Thoracic aorta (tissue), 2 donors: Measurements from ENCODE around the gene RTN4IP1. TPM values are rescaled to one million over a fixed set of nuclear protein-coding genes. Genes with fewer than 3 reads are reported as not detected.

ENCODE experiments used
- ATAC-seq: fragments of 150-250 bp; one replicate; pipeline ENCODE4 v1.8.0; 2017; ENCODE audit warnings: low read depth; ENCODE audit not compliant: insufficient number of reproducible peaks, low FRiP score
- DNase-seq: peaks from one replicate; pipeline ENCODE4 v3.0.0-alpha.2; 2020; ENCODE audit warnings: low spot score
- H3K27ac ChIP-seq, 2 donors: fragments of 200-600 bp; sonication (generic); 1 replicate in 1 of 2; 2 replicates in 1 of 2; pipeline ENCODE4 v1.5.1; 2016; ENCODE audit warnings: mild to moderate bottlenecking in 2 of 2, moderate library complexity in 2 of 2
- H3K27me3 ChIP-seq: fragments of 200-600 bp; sonication (generic); replicated peaks from 2 replicates; pipeline ENCODE4 v1.6.0; 2016; ENCODE audit warnings: mild to moderate bottlenecking; ENCODE audit not compliant: insufficient read depth
- H3K36me3 ChIP-seq: fragments of 200-600 bp; sonication (generic); one replicate; pipeline ENCODE4 v1.5.1; 2016
- H3K4me1 ChIP-seq, 2 donors: fragments of 200-600 bp; sonication (generic); 1 replicate in 1 of 2; 2 replicates in 1 of 2; pipeline versions ENCODE4 v1.5.1 to v1.6.0; 2016; ENCODE audit warnings: low read depth in 2 of 2, mild to moderate bottlenecking in 1 of 2; ENCODE audit not compliant: control insufficient read depth in 1 of 2
- H3K4me3 ChIP-seq: fragments of 200-600 bp; sonication (generic); 2 replicates; pipeline ENCODE4 v1.5.1; 2016; ENCODE audit warnings: mild to moderate bottlenecking
- H3K9me3 ChIP-seq: fragments of 200-600 bp; sonication (generic); 2 replicates; pipeline ENCODE4 v1.5.1; 2016
- CTCF ChIP-seq: fragments of 200-600 bp; sonication (generic); IDR thresholded peaks from one replicate; pipeline ENCODE4 v1.5.1; 2019; ENCODE audit warnings: antibody characterized with exemption
- total RNA-seq, 2 donors: library from RNA; depleted of rRNA; stranded (reverse); fragments of >200 nt; gene quantifications; one replicate each; pipeline versions ENCODE4 v1.1.0 to v1.2.3, GENCODE V29; 2016

Gene RTN4IP1
- total RNA-seq, 2 donors from 2014 or later, result 1.3 to 10.7 TPM

GRCh38 chr6:106620931-106621672, 8.2 kb downstream of the RTN4IP1 start:
- no peaks in the 10 kb centered on the region for H3K9me3 ChIP-seq
- no peak overlapping the region for H3K27ac ChIP-seq
- TF ChIP-seq CTCF, result no peak
- no peaks in the 10 kb centered on the region for H3K27me3 ChIP-seq
- H3K4me3 ChIP-seq, result no peak overlapping the region
- no peaks in the 10 kb centered on the region for H3K4me1 ChIP-seq
- peaks cover 7% of the 10 kb centered on the region for H3K36me3 ChIP-seq
- DNase-seq (no peak), ATAC-seq (no peak)

GRCh38 chr6:106619223-106619622, 10.1 kb downstream of the RTN4IP1 start:
- ATAC-seq, result no peak
- TF ChIP-seq CTCF, result no peak
- no peaks in the 10 kb centered on the region for H3K27me3 ChIP-seq
- no peak for DNase-seq
- no peaks in the 10 kb centered on the region for H3K4me1 ChIP-seq
- no peak overlapping the region for H3K27ac ChIP-seq
- no peaks in the 10 kb centered on the region for H3K9me3 ChIP-seq
- H3K4me3 ChIP-seq, result no peak overlapping the region
- peaks cover 7% of the 10 kb centered on the region for H3K36me3 ChIP-seq

GRCh38 chr6:106618324-106618723, 11.0 kb downstream of the RTN4IP1 start:
- TF ChIP-seq CTCF, result no peak
- peaks cover 7% of the 10 kb centered on the region for H3K36me3 ChIP-seq
- H3K27ac ChIP-seq, result no peak overlapping the region
- H3K4me3 ChIP-seq, result no peak overlapping the region
- H3K27me3 ChIP-seq, result no peaks in the 10 kb centered on the region
- no peaks in the 10 kb centered on the region for H3K9me3 ChIP-seq
- no peaks in the 10 kb centered on the region for H3K4me1 ChIP-seq
- DNase-seq (no peak), ATAC-seq (no peak)

- no peak for TF ChIP-seq CTCF
- no peaks in the 10 kb centered on the region for H3K27me3 ChIP-seq
- H3K27ac ChIP-seq, result no peak overlapping the region
- peaks cover 7% of the 10 kb centered on the region for H3K36me3 ChIP-seq
- no peaks in the 10 kb centered on the region for H3K9me3 ChIP-seq
- no peak overlapping the region for H3K4me3 ChIP-seq
- no peak for DNase-seq
- no peaks in the 10 kb centered on the region for H3K4me1 ChIP-seq
- ATAC-seq, result no peak
Measured at GRCh38 chr6:106617857-106618256, 11.4 kb downstream of the RTN4IP1 start.

GRCh38 chr6:106617302-106617701, 12.0 kb downstream of the RTN4IP1 start:
- DNase-seq (no peak), ATAC-seq (no peak)
- no peak overlapping the region for H3K4me3 ChIP-seq
- H3K4me1 ChIP-seq, result no peaks in the 10 kb centered on the region
- no peaks in the 10 kb centered on the region for H3K27me3 ChIP-seq
- H3K27ac ChIP-seq, result no peak overlapping the region
- no peaks in the 10 kb centered on the region for H3K9me3 ChIP-seq
- peaks cover 7% of the 10 kb centered on the region for H3K36me3 ChIP-seq
- no peak for TF ChIP-seq CTCF
